GM18909 (cell line): ENCODE results near the gene L3MBTL1.

Experiments used
- ATAC-seq: cut with Tn5 transposase; IDR thresholded peaks from one replicate; pipeline ENCODE4 v1.9.1; 2021; ENCODE audit warnings: mild to moderate bottlenecking; ENCODE audit not compliant: unreplicated experiment, poor library complexity

Gene L3MBTL1

DNA sequence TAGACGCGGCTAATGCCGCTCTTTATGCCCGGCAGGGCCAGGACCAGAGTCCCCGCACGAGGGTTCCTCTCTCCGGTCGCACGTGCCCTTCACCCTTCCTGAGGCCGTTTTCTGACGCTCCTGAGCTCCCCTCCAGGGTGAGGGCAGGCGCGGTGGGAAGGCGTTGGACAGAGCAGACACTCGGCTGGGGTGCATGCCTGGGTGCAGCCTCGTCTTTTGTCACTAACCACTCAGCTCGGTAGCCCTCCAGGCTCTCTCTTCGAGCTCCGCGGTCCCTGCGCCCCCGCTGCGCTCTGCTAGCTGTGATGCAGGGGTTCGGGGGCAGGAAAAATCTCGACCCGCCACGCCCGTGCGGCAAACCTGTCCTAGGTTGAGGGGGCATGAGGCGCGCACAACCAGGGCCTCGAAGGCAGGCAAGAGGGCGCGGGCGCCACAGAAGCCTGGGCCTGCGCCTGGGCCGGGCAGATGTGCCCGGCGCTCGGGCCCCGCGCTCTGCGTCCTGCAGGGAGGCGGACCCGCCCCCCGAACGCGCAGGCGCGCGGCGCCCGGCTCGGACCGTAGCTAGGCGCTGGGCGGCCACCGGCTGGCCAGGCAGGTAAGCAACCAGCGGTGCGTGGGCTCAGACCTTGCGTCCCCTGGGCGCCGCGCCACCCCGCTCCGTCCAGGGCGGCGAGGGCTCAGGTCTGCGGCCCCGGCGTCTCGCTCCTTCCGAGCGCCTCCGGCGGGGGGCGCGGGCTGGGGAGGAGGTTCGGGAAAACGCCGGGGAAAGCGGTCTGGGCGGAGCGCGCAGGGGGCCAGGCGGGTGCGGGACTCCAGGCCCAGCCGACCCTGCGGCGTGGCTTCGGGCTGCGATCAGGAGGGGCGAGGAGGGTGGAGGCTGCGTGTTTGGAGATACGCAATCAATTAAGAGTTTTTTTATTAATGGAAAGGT lies at the start of gene L3MBTL1:
Gene L3MBTL1, plus strand, starts transcription at position 548 of the 931 bp plus-strand sequence. CDS start 5,807 bp downstream, outside the sequence.
- no peak for ATAC-seq

GRCh38 chr20:43458422-43458924 lies 49.0 kb upstream of the L3MBTL1 start:
- no peak for ATAC-seq

- ATAC-seq, result no peak
Observed at GRCh38 chr20:43459022-43459942, 48.2 kb upstream of the L3MBTL1 start.

DNA sequence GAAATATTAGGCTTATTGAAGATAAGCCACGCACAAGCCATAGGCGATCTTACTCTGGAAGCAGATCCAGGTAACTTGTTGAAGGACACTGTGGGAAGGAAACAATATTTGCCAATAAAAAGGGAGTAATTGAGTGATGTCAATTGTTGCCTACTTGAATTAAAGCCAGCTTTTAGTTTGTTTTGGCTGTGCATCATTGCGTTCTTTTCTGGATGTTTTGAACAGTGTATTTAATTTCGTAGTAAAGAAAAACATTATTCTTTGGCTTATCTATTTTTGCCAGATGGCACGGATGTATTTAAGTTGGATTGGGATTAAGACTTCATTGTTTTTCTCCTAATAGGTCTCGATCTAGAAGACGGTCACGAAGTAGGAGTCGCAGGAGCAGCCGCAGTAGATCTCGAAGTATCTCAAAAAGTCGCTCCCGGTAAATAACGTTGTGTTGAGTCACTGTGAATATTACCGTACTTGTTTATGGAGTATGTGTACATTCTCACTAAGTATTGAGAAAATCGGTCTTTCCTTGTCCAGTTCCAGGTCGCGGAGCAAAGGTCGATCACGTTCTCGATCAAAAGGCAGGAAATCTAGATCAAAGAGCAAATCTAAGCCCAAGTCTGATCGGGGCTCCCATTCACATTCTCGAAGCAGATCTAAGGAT lies 47.2 kb upstream of the L3MBTL1 start:
- ATAC-seq, result no peak

DNA sequence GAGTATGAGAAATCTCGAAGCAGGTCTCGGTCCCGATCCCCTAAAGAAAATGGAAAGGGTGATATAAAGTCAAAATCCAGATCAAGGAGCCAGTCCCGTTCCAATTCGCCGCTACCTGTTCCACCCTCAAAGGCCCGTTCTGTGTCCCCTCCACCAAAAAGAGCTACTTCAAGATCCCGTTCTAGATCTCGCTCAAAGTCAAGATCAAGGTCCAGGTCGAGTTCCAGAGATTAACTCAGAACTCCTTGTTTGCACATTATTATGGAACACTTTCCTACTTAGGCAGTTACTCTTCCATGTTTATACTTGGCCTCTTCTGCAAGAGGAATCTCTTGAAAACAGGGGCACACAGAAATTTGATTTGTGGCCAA lies 46.7 kb upstream of the L3MBTL1 start:
- ATAC-seq, result no peak

- no peak for ATAC-seq
Observed at GRCh38 chr20:43461894-43462659, 45.4 kb upstream of the L3MBTL1 start.

DNA sequence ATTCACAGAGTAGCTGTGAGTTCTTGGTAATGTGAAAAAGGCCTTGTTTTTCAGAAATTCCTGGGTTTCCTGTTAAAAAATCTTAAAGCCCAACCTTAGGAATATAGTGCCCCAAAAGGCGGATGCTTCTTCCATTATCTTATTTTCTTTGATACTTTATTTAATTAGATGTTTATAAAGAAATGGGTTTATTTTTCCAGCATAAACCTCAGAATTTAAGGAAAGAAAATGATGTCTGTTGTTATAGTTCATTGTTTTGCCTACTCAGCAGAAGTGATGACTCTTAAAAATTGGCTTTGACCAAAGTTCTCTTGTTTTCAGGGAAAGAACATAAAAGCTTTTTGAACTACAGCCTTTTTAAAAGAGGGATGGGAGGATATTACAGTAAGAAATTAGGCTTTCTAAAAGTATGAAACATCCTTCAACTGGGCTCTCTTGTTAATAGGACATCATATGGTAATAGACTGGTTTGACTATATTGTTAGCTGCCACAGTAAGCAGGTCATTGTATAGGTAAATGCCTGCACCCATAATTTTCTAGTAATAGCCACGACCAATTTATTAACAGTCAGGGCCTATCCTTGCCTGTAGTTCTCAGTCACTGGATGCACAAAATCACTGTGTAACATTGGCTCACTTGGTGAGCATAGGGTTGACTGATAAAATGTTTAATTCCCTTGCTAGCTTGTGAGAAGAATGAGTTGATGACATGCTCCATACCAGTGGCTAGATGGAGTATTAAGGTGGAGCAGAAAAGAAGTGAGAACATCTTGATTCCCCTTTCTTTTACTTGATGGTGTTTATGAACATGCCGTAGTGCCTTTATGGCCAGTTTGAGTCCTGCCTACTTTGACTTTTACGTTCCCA lies 44.6 kb upstream of the L3MBTL1 start:
- no peak for ATAC-seq

DNA sequence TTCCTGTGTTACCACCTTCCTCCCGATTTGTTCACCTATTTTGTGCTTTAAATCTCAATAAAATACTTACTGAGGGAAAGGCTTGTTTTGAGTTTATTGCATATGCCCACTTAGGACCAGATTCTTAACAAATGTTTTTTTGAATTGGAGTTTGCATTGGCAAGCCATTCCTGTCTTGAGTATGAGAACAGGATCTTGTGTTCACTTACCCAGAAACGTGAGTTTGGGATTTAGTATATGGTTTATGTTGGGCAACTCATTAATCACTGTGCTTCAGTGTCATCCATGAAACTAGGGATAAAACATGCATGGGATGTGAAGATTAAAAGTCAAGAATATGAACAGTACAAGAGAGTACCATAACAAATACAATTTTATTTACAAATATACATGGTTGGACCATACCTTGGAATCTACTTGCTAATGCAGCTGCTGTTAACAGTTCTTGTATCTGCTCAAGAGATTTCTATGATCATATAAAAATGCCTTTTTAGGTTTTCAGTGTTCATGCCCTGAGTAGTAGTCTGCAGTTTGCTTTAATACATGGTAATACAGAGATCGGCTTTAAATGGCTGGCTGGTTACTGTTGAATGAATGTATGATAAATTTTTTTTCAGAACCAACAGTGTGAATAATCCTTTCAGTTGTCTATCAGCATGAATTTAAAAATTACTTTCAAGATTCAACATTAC lies 43.8 kb upstream of the L3MBTL1 start:
- no peak for ATAC-seq

DNA sequence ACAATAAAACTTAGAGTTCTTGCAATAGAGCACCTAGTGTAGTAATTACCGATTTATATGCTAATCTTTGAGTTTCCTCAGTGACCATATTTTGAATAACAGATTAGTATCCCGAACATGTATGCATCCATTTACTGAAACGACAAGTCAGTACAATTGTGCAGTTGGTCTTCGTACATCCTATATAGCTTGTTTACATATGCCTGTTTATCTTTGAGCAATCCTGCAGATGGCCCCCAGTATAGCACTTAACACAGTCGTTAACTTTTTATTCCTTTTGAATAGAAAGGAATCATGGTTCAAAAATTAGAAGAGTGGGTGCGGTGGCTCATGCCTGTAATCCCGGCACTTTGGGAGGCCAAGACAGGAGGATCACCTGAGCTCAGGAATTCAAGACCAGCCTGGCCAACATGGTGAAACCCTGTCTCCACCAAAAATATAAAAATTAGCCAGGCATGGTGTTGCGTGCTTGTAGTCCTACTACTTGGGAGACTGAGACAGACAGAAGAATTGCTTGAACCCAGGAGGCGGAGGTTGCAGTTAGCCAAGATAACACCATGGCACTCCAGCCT lies 43.2 kb upstream of the L3MBTL1 start:
- no peak for ATAC-seq

DNA sequence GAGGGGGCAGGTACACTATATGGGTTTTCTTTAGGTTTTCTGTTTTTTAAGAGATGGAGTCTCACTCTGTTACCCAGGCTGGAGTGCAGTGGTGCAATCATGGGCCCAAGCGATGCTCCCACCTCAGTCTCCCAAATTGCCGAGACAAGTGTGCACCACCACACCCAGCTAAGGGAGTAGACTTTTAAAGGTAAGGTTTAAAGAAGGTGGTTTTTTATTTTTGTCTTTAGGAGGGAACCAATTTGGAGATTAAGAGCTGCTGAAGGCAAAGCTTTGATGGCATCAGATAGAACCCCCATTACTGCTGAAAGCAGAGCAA lies 41.9 kb upstream of the L3MBTL1 start:
- no peak for ATAC-seq

- ATAC-seq, result no peak
Observed at GRCh38 chr20:43467589-43467988, 39.9 kb upstream of the L3MBTL1 start.

DNA sequence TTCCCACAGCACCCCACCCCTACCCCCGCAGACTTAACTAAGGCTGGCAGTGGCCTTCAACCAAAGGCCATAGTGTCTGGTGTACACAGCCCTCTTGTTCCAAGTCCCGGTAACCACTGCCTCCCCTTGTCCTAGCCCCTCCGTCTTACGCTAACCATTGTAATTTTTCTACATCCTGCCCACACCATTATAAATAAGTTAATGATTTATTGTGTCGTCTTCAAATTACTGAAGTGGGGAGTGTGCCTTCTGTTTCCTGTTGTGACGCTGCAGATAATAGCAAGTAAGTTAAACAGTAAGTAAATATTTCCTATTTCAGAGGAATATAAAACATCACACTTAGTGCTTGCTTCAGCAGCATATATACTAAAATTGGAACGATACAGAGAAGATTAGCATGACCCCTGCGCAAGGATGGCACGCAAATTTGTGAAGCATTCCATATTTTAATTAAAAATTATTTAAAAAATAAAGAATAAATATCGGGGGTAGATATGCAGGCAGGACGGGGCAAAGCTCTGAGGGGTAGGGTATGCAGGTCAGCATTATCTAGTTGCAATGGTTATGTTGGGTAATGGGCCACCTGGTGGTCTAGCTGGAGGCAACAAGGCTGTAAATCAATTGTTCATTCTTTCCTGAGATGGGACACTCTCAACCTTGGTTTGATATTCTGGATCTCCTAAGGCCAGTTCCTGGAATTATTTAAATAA lies 34.7 kb upstream of the L3MBTL1 start:
- ATAC-seq, result no peak

GRCh38 chr20:43473381-43473704 lies 34.2 kb upstream of the L3MBTL1 start:
- no peak for ATAC-seq

DNA sequence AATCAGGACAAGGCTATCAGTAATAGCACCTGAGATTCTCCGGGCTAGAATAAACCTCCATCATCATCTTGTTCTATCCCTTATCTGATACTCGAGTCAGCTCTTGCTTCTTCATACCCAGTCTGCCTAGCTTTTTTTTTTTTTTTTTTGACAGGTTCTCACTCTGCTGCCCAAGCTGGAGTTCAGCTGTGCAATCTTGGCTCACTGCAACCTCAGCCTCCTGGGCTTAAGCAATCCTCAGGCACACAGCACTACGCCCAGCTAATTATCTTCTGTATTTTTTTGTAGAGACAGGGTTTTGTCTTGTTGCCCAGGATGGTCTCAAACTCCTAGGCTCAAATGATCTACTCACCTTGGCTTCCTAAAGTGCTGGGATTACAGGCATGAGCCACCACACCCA lies 30.3 kb upstream of the L3MBTL1 start:
- ATAC-seq, result no peak

DNA sequence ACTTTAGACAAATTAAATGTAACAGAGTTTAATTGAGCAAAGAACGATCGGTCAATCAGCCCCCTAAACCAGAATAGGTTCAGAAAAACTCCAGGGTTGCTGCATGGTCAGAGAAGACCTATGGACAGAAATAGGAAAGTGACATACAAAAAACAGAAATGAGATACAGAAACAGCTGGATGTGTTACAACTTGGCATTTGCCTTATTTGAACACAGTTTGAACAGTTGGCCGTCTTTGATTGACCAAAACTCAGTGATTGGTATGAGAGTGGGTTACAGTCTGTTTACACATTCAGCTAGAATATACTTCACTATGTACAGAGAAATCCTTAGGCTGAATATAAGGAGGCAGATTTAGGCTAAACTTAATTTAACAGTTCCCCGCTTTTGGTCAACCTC lies 29.9 kb upstream of the L3MBTL1 start:
- ATAC-seq, result no peak

DNA sequence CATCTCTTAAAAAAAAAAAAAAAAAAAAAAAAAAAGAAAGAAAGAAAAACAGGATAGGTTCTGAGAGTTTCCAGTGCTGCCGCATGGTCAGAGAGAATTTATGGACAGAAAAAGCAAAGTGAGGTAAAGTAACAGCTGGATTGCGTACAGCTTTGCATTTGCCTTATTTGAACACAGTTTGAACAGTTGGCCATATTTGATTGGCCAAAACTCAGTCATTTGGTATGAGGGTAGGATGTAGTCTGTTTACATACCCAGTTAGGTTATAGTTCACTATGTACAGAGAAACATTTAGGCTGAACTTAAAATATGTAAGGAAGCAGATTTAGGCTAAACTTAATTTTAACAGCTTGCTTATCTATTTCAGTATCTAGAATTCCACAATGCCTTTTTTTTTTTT lies 17.5 kb upstream of the L3MBTL1 start:
- no peak for ATAC-seq

DNA sequence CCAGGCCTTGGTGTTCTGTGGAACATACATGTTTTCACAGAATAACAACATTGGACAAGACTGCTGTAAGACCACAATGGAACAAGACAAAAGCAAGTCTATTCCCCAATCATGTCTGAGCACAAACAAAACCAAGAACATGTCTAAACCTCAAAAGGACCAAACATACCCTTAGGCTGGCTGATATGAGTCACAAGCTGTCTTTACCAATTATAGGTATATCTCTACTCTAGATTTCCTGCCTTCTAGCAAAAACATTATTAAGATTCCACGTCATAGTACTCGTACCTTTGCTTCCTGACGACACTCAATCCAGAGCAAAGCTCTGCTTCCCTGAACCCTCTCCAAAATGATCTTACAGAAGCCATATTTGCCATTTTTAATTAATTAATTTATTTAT lies 15.4 kb upstream of the L3MBTL1 start:
- ATAC-seq, result no peak

- no peak for ATAC-seq
Observed at GRCh38 chr20:43495388-43495787, 12.1 kb upstream of the L3MBTL1 start.
